Smooth muscle cell (in vitro differentiated cells): Measurements from ENCODE around the gene ALG10B. TPM values are rescaled to one million over a fixed set of nuclear protein-coding genes. Genes with fewer than 3 reads are reported as not detected.

Experiments
- DNase-seq: peaks from one replicate; lab custom pipeline; 2025; ENCODE audit not compliant: unreplicated experiment; lab: John Stamatoyannopoulos, UW
- H2AFZ ChIP-seq: fragments of 200-600 bp; sonication (generic); 2 replicates; pipeline ENCODE4 v1.6.0; 2016; ENCODE audit warnings: antibody characterized with exemption, low read depth, mild to moderate bottlenecking
- H3F3A ChIP-seq: fragments of 200-600 bp; sonication (generic); 2 replicates; pipeline ENCODE4 v1.6.0; 2017; ENCODE audit warnings: antibody characterized with exemption, low read depth
- H3K27ac ChIP-seq: fragments of 200-600 bp; sonication (generic); 2 replicates; pipeline ENCODE4 v1.5.1; 2016; ENCODE audit warnings: low read depth, mild to moderate bottlenecking
- H3K27me3 ChIP-seq: fragments of 200-600 bp; sonication (generic); 2 replicates; pipeline ENCODE4 v1.6.1; 2016; ENCODE audit warnings: low read depth, mild to moderate bottlenecking
- H3K36me3 ChIP-seq: fragments of 200-600 bp; sonication (generic); 2 replicates; pipeline ENCODE4 v1.5.1; 2016; ENCODE audit warnings: low read depth
- H3K4me1 ChIP-seq: fragments of 200-600 bp; sonication (generic); 2 replicates; pipeline ENCODE4 v1.5.1; 2016; ENCODE audit warnings: low read depth
- H3K4me2 ChIP-seq: fragments of 200-600 bp; sonication (generic); 2 replicates; pipeline ENCODE4 v1.6.0; 2016; ENCODE audit warnings: mild to moderate bottlenecking
- H3K4me3 ChIP-seq: fragments of 200-600 bp; sonication (generic); 2 replicates; pipeline ENCODE4 v1.5.1; 2016; ENCODE audit warnings: mild to moderate bottlenecking
- H3K79me2 ChIP-seq: fragments of 200-600 bp; sonication (generic); 2 replicates; pipeline ENCODE4 v1.6.0; 2016; ENCODE audit warnings: low read depth, mild to moderate bottlenecking
- H3K9ac ChIP-seq: fragments of 200-600 bp; sonication (generic); 2 replicates; pipeline ENCODE4 v1.6.0; 2016; ENCODE audit warnings: low read depth
- H3K9me3 ChIP-seq: fragments of 200-600 bp; sonication (generic); replicated peaks from 2 replicates; pipeline ENCODE4 v1.5.1; 2016; ENCODE audit warnings: low read depth
- H4K20me1 ChIP-seq: fragments of 200-600 bp; sonication (generic); 2 replicates; pipeline ENCODE4 v1.6.0; 2016; ENCODE audit warnings: low read depth
- WGBS: methylation state at CpG from one replicate; pipeline ENCODE4 v1.1.7; 2016; ENCODE audit warnings: low lambda C conversion rate; 5-methylcytosine and 5-hydroxymethylcytosine counted together
- polyA plus RNA-seq: library from polyadenylated mRNA; unstranded; fragments of >200 nt; fragmentation: Nextera tagmentation; extraction: Ambion mirVana; gene quantifications from 2 replicates; pipeline ENCODE4 v1.2.1, GENCODE V29; 2016
- small RNA-seq: library from RNA; depleted of rRNA; stranded (forward); fragments of <200 nt; gene quantifications from one replicate; pipeline ENCODE3, GENCODE V24; 2014
- total RNA-seq: library from RNA; depleted of rRNA; stranded (reverse); fragments of >200 nt; gene quantifications from 2 replicates; pipeline ENCODE4 v1.2.3, GENCODE V29; 2014
- TF ChIP-seq, protein P1 (sequence below): fragments of 200-600 bp; sonication (generic); IDR thresholded peaks from 2 replicates; pipeline ENCODE4 v1.5.1; 2017; ENCODE audit warnings: borderline replicate concordance, mild to moderate bottlenecking, antibody characterized with exemption; ENCODE audit not compliant: insufficient read depth, poor library complexity, severe bottlenecking

ALG10B gene
- total and polyA plus RNA-seq, 2 experiments from 2014 or later, result 0.42 to 11.5 TPM

DNA sequence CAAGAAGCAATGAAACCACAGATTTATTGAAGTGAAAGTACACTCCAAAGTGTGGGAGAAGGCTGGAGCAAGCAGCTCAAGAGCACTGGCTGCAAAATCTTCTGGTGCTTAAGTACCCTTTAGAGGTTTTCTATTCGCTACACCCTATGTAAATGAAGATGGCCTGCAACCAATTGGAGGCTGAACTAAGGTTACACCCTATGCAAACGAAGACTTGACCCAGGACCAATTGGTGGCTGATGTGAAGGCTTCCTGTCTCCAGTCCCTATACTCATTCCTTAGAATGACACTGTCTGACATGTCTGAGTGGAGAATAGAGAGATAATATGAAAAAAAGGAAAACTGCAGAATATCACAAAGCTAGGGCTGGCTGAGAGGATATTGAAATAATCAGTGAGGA is 57.2 kb downstream of the ALG10B start:
- WGBS, result 59% methylated on average over 2 of the region's 2 CpGs
- TF ChIP-seq, protein P1, sequence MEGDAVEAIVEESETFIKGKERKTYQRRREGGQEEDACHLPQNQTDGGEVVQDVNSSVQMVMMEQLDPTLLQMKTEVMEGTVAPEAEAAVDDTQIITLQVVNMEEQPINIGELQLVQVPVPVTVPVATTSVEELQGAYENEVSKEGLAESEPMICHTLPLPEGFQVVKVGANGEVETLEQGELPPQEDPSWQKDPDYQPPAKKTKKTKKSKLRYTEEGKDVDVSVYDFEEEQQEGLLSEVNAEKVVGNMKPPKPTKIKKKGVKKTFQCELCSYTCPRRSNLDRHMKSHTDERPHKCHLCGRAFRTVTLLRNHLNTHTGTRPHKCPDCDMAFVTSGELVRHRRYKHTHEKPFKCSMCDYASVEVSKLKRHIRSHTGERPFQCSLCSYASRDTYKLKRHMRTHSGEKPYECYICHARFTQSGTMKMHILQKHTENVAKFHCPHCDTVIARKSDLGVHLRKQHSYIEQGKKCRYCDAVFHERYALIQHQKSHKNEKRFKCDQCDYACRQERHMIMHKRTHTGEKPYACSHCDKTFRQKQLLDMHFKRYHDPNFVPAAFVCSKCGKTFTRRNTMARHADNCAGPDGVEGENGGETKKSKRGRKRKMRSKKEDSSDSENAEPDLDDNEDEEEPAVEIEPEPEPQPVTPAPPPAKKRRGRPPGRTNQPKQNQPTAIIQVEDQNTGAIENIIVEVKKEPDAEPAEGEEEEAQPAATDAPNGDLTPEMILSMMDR, result no peak
- Histone ChIP-seq H3K9me3 (no peaks in the 10 kb centered on the region), H3K27ac (no peak overlapping the region), H3F3A (no peaks in the 10 kb centered on the region), H3K4me3 (no peak overlapping the region), H2AFZ (no peak overlapping the region), H3K9ac (no peak overlapping the region), H3K36me3 (no peaks in the 10 kb centered on the region), H3K4me2 (no peak overlapping the region), H3K27me3 (no peaks in the 10 kb centered on the region), H3K79me2 (no peaks in the 10 kb centered on the region), H3K4me1 (no peaks in the 10 kb centered on the region), H4K20me1 (no peaks in the 10 kb centered on the region)
- no peak for DNase-seq

DNA sequence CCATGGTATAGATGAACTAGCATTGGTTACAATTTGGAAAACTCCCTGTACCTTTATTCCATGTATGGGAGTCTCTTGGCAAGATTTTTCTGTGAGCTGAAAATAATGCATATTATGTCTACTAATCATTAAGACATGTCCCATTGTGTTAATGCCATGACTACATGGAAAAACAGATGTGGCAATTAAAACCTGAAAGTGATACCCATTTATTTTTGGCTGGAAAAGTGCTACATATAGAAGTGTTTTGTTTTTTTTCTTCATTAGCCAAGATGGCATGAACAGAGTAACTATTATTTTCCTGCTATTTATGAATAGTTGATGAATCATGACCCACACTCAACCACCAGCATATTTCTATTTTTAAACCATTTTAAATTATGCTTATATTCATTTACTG is 58.2 kb downstream of the ALG10B start:
- Histone ChIP-seq H3K9ac (no peak overlapping the region), H3K79me2 (no peaks in the 10 kb centered on the region), H3K27me3 (no peaks in the 10 kb centered on the region), H3K9me3 (no peaks in the 10 kb centered on the region), H3K4me1 (no peaks in the 10 kb centered on the region), H3K4me2 (no peak overlapping the region), H4K20me1 (no peaks in the 10 kb centered on the region), H3K27ac (no peak overlapping the region), H2AFZ (no peak overlapping the region), H3F3A (no peaks in the 10 kb centered on the region), H3K36me3 (no peaks in the 10 kb centered on the region), H3K4me3 (no peak overlapping the region)
- no peak for DNase-seq
- TF ChIP-seq, protein P1, result no peak

Small RNA genes within 50 kb of the gene (small RNA-seq; reads per million reads assigned to genes)
- gene RF00019, result not detected
